Measurements from ENCODE around the gene LRP6. TPM values are rescaled to one million over a fixed set of nuclear protein-coding genes. Genes with fewer than 3 reads are reported as not detected.
"Not testable (repeated sequence)": the region's sequence is repeated elsewhere in the genome, so short reads cannot be mapped to it uniquely, and the experiment has no call there.

LRP6 gene
- total and polyA plus RNA-seq, 2 experiments from 2014 or later = 29.1 to 73.8 TPM

- not testable (repeated sequence) for H3K9me3 Mint-ChIP-seq; H3K79me2 ChIP-seq (replicated peaks; ENCODE audit: insufficient read depth); H3K27me3 Mint-ChIP-seq (ENCODE audit: insufficient read depth, low read depth, poor library complexity); H3K4me1 Mint-ChIP-seq; H3K4me2 ChIP-seq; ATAC-seq; H3K4me3 Mint-ChIP-seq; H4K20me1 ChIP-seq (replicated peaks; ENCODE audit: insufficient read depth); H3K4me1 ChIP-seq (ENCODE audit: insufficient read depth); H3K27ac Mint-ChIP-seq; H3K27ac ChIP-seq (ENCODE audit: low read depth); DNase-seq (ENCODE audit: low spot score); H3K9me2 ChIP-seq (ENCODE audit: insufficient read depth); H3F3A ChIP-seq (replicated peaks; ENCODE audit: low read depth); H3K4me3 ChIP-seq; H3K27me3 ChIP-seq (ENCODE audit: insufficient read depth); H2AFZ ChIP-seq
- H3K36me3 ChIP-seq (ENCODE audit: insufficient read depth) = peaks cover 17% of the 10 kb centered on the region; the same call in 1 of the 2 replicates
- peaks cover 36% of the 10 kb centered on the region for H3K36me3 Mint-ChIP-seq (ENCODE audit: low read depth)
These were observed 122.3 kb downstream of the LRP6 start for GRCh38 chr12:12144531-12144930.

GRCh38 chr12:12141000-12141399 lies 125.8 kb downstream of the LRP6 start:
- DNase-seq (ENCODE audit: low spot score) = no peak
- TF ChIP-seq EZH2 (IDR thresholded peaks at IDR 0.05; ENCODE audit: low read depth, unreplicated experiment) (no peak), POLR2AphosphoS5 (IDR thresholded peaks at IDR 0.05; ENCODE audit: low read depth) (no peak), STAT1 (IDR thresholded peaks at IDR 0.05; ENCODE audit: unreplicated experiment) (no peak), ZNF331 (CRISPR knock-in tag; IDR thresholded peaks at IDR 0.05; ENCODE audit: low read depth) (no peak), EZH2phosphoT487 (IDR thresholded peaks at IDR 0.05; ENCODE audit: unreplicated experiment) (no peak), ETS1 (IDR thresholded peaks at IDR 0.05) (no peak), NANOG (IDR thresholded peaks at IDR 0.05; ENCODE audit: borderline replicate concordance) (no peak), CREB1 (CRISPR knock-in tag; IDR thresholded peaks at IDR 0.05; ENCODE audit: low read depth) (no peak)
- TF ChIP-seq, protein P1, sequence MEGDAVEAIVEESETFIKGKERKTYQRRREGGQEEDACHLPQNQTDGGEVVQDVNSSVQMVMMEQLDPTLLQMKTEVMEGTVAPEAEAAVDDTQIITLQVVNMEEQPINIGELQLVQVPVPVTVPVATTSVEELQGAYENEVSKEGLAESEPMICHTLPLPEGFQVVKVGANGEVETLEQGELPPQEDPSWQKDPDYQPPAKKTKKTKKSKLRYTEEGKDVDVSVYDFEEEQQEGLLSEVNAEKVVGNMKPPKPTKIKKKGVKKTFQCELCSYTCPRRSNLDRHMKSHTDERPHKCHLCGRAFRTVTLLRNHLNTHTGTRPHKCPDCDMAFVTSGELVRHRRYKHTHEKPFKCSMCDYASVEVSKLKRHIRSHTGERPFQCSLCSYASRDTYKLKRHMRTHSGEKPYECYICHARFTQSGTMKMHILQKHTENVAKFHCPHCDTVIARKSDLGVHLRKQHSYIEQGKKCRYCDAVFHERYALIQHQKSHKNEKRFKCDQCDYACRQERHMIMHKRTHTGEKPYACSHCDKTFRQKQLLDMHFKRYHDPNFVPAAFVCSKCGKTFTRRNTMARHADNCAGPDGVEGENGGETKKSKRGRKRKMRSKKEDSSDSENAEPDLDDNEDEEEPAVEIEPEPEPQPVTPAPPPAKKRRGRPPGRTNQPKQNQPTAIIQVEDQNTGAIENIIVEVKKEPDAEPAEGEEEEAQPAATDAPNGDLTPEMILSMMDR (conservative IDR thresholded peaks at IDR 0.05; ENCODE audit: low read depth in 2 of 2) = no peak
- Histone ChIP-seq H3K4me2 (no peak overlapping the region), H3K9me2 (ENCODE audit: insufficient read depth) (no peaks in the 10 kb centered on the region), H3F3A (replicated peaks; ENCODE audit: low read depth) (no peaks in the 10 kb centered on the region), H4K20me1 (replicated peaks; ENCODE audit: insufficient read depth) (no peaks in the 10 kb centered on the region), H2AFZ (no peak overlapping the region), H3K27me3 (ENCODE audit: insufficient read depth) (no peaks in the 10 kb centered on the region), H3K4me3 (no peak overlapping the region), H3K79me2 (replicated peaks; ENCODE audit: insufficient read depth) (no peaks in the 10 kb centered on the region; the same call in 1 of the 2 replicates), H3K27ac (ENCODE audit: low read depth) (no peak overlapping the region), H3K4me1 (ENCODE audit: insufficient read depth) (no peaks in the 10 kb centered on the region), H3K36me3 (ENCODE audit: insufficient read depth) (no peaks in the 10 kb centered on the region)
- Mint-ChIP-seq H3K36me3 (ENCODE audit: low read depth) (peaks cover 23% of the 10 kb centered on the region), H3K4me1 (peaks cover 6% of the 10 kb centered on the region; the same call in 2 of the 3 replicates), H3K27me3 (ENCODE audit: insufficient read depth, low read depth, poor library complexity) (no peaks in the 10 kb centered on the region), H3K9me3 (no peaks in the 10 kb centered on the region), H3K4me3 (no peak overlapping the region), H3K27ac (peak overlapping the region; percentile 17; the same call in 1 of the 2 replicates)
- no peak for ATAC-seq
